NCI-H69 (cell line): Measurements from ENCODE around the gene ACTR3C.
A peak's percentile ranks its signal among the peaks of the same experiment; 100 is the strongest.
"Not testable (repeated sequence)": the region's sequence is repeated elsewhere in the genome, so short reads cannot be mapped to it uniquely, and the experiment has no call there.

Experiments
- DNase-seq: peaks from one replicate; lab custom pipeline; 2025; lab: John Stamatoyannopoulos, UW

ACTR3C gene

DNA sequence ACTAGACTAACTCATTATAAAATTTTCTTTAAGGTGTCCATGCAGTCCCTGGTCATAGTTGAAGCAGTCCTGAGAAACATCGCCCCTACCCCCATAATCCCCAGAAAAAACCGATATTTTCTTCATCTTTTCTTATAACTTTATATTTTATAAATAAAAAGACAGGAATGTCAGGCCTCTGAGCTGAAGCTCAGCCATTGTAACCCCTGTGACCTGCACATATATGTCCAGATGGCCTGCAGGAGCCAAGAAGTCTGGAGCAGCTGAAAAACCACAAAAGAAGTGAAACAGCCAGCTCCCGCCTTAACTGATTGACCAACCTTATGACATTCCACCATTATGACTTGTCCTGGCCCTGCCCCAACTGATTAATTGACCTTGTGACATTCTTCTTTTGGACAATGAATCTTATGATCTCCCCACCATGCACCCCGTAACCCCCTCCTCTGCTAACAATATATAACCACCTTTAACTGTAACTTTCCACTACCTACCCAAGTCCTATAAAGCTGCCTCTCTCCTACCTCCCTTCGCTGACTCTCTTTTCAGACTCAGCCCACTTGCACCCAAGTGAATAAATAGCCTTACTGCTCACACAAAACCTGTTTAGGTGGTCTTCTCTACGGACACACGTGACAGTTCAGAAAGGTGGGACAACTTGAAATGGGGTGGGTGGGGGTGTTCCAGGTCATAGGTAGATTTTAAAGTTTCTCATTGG, 10.5 kb downstream of the ACTR3C start:
- DNase-seq = not testable (repeated sequence)

DNA sequence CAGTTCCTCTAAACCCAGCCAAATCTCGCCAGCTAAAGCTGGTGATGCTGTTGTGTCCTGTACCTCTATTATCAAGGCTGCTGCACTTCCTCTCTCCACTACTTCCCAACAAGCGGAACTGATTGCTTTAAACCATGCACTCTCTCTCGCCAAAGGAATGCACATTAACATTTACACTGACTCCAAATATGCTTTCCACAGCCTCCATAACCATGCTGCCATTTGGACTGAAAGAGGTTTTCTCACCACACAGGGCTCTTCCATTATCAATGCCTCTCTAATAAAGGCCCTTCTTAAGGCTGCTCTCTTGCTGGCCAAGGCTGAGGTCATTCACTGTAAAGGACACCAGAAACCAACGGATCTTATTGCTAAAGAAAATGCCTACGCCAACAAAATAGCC, 11.6 kb downstream of the ACTR3C start:
- no peak for DNase-seq

DNA sequence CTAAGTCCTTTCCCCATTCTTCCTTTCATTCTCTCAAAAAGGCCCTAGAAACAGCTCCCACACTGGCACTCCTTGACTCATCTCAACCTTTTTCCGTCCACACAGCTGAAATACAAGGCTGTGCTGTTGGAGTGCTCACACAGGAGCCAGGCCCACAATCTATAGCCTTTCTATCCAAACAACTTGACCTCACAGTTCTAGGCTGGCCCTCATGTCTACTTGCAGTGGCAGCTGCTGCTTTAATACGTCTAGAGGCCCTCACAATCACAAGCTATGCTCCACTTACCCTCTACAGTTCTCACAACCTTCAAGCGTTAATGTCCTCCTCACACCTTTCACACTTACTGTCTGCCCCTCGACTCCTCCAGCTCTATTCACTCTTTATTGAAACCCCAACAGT, 12.2 kb downstream of the ACTR3C start:
- no peak for DNase-seq

DNA sequence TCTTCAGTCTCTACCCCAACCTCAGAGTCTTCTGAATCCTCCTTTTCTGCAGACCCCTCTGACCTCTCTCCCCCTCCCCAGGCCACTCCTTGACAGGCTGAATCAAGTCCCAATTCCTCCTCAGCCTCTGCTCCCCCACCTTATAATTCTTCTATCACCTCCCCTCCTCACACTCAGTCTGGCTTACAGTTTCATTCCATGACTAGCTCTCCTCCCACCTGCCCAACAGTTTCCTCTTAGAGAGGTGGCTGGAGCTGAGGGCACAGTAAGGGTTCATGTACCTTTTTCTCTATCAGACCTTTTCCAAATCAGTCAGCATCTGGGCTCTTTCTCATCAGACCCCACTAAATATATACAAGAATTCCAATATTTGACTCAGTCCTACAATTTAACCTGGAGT, 14.8 kb downstream of the ACTR3C start:
- no peak for DNase-seq

DNA sequence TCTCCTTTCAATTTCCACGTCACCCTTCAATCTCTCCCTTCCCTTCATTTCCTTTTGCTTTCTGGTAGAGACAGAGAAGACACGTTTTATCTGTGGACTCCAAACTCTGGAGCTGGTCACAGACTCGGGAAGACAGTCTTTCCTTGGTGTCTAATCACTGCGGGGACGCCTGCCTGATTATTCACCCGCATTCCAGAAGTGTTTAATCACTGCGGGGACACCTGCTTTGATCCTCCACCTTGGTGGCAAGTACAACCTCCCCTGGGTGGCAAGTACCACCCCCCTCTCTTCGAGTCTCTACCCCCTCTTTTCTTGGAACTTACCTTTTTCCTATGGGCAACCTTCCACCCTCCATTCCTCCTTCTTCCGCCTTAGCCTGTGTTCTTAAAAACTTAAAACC, 15.4 kb downstream of the ACTR3C start:
- DNase-seq = no peak

DNA sequence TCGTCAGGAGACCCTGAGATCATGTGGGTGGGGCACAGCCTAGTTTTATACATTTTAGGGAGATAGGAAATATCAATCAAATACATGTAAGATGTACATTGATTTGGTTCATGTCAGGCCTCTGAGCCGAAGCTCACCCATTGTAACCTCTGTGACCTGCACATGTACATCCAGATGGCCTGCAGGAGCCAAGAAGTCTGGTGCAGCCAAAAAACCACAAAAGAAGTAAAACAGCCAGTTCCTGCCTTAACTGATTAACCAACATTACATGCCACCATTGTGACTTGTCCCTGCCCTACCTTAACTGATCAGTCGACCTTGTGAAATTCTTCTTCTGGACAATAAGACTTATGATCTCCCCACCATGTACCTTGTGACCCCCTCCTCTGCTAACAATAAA, 16.2 kb downstream of the ACTR3C start:
- no peak for DNase-seq

DNA sequence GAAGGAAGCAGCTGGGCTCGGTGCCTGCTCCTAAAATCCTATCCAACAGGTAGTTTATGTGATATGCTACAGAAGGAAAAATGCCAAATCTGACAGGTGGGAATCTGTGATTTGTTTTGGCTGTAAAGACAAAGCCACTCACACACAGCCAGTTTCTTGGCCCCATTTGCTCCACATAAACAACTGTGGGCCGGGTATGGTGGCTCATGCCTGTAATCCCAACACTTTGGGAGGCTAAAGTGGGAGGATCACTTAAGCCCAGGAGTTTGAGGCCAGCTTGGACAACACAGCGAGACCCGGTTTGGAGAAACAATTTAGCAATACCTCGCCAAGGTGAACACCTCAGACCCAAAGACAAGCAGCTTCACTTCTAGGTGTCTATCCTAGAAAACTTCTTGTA, 17.0 kb downstream of the ACTR3C start:
- not testable (repeated sequence) for DNase-seq

DNA sequence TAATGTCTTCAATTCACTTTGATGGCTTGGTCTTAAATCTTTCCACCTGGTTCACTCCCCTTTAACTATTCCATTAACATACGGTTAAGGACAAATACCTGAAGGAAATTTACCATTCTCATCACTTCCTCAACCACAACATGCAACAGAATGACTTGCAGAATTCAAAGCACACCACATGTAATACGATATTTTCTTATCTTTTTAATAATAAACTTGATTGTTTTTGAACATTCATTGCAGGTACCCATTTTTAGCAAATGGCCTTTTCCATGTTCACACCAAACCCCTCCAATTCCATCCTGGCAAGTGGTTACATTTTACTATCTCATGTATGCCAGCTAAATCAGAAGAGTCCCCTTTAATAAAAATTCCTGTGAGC, 17.5 kb downstream of the ACTR3C start:
- DNase-seq = not testable (repeated sequence)

DNA sequence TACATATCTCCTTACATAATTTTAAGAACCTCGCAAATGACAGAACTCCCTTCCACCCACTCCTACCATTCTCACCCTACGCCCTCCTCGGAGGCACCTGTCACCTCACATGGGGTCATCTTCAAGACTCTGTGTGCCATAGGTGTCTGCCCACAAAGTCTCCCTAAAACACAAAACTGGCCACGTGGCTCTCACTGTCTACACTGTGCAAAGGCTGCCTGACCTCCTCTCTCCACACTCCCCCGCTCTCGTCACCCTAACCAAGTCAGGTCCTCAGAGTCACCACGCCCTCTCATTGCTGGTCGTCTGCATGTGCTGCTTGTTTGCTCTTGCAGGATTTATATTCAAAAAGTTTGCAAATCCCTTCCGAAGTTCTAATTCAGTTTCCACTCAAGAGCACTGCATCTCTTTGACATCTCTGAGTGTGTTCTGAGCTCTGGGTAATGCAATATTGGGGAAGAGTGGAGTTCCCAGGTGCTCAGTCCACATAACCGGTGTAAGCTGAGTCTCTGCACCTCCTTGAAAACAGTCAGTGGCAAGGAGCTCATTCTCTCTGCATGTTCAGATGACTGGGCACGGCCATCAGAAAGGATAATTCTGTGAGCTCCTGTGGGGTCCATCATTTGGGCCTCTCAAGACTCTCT, 18.0 kb downstream of the ACTR3C start:
- DNase-seq = not testable (repeated sequence)

DNA sequence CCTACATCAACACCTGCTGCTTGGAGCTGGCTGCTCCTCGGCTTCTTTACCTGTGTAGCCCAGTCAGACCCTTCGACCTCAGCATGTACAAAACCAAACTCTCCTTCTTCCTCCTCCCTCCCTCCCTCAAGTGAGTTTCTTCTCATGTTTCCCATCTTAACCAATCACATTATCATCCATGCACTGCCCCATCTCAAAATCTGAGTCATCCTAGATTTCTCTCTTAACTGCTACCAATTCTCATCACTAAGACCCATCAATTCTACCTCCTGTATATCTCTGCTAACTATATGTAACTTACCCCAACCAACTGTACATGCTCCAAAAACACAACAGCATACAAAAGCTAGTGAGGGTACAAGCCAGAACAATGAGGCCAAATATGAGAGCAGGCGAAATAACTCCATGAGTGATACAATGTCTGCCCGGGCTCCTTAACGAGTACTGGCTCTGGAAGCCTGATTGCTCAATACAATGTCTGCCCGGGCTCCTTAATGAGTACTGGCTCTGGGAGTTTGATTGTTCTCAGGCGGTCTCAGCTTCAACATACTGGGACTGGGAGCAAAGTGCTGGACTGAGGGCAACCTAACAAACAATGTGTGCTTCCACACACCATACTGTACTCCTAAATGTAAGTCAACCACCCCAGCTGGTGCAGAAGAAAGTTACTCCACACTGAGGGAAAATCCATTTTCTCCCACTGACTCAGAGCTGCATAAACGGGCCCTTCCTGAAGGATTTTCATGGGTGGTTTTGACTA, 18.7 kb downstream of the ACTR3C start:
- not testable (repeated sequence) for DNase-seq

DNA sequence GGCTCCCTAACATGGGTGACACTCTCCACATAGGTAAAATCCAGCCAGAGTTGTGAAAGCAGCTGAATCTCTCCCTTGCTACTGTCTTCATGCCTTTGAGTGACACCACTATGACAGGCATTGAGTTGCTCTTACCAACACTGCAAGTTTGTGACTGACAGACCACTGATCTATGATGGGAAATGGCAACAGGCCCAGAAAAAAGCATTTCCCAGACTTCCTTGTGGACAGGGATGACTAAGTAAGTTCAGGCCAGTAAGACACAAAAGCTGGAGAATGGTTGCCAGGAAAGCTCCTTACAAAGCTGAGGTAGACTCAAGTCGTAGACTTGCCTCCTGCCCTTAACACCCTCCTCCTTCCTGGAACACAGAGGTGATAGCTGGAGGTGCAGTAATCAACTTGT, 20.4 kb downstream of the ACTR3C start:
- DNase-seq = not testable (repeated sequence)

DNA sequence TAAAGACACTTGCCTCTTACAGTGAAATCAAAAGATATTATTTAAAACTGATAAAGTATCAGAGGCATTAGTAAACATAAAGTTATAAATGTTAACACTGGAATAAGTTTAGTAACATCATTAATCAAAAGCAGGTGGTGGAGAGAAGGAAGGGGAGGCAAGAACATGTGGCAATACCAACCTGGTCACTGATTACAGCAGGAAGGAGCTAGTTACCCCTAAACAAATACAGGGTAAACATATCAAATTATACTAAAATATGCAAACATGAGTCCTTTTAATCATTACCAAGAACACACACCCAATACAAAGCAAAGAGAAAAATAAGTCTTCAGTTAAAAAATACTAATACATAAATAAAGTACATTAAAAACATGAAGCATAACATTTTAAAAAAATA, 25.4 kb downstream of the ACTR3C start:
- DNase-seq = not testable (repeated sequence)

DNA sequence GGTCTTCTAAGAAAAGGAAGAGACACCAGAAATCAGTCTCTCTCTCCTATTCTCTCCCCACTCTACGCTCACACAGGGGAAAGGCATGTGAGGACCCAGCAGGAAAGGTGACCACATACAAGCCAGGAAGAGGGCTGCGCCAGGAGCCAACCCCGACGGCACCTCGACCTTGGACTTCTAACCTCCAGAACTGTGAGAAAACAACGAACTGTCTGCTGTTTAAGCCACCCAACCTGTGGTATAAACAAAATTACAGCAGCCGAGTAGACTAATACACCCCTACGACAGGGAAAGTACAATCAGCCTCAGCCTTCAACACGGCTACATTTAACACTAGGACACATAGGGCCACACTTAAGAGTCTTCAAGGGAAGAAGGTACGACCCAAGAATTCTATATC, 26.5 kb downstream of the ACTR3C start:
- not testable (repeated sequence) for DNase-seq

DNA sequence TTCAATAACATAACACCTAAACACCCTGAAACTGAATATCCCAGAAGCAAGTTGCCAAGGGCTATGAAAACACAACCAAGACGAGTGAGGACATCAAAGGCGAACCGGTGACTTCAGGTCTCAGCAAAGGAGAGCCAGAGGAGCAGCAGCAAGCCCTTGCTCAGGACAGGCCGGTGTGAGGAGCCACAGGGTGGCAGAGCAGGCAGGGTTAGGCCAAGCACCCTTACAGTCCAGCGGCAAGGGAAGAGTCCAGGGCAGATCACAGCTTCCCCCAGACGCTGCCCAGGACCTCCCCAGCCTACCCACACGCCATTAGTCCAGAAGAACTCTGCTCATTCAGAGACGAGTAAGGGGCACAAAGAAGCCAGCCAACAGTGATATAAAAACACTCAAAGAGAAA, 27.7 kb downstream of the ACTR3C start:
- DNase-seq = not testable (repeated sequence)

DNA sequence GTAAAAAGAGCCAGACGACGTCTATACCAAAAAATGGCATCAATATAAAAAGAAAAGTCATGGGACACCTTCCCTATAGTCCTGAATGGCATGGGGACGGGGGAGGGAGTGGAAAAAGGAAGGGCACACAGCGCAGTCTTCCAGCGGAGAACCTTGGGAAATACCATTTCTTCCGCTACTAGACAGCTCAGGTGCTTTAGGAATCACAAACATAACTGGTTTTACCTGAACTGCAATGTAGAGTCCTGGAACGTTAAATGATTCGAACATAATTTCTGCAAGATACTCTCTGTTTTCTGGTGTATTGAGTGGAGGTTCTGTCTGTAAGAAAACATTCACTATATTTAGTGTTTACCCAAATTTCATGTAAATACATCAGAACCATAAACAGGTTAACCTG, 28.3 kb downstream of the ACTR3C start:
- DNase-seq = not testable (repeated sequence)

DNA sequence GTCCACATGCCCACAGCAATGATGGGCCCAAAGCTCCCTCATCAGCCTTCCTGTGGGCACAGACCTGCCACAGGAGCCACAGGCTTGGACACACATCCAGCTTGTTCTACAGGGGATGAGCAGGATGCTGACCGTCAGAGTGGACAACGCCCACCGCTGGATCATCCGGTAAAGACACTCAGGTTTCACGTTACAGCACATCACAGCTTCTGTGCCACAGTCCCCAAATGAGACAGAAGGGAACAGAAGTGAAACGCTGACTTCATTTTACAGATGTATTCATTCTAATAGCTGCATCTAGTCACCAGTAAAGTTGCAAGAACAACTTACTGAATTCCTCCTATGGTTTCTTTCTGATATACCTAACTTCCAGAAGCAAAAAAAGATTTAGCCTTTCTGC, 33.0 kb downstream of the ACTR3C start:
- DNase-seq = not testable (repeated sequence)

DNA sequence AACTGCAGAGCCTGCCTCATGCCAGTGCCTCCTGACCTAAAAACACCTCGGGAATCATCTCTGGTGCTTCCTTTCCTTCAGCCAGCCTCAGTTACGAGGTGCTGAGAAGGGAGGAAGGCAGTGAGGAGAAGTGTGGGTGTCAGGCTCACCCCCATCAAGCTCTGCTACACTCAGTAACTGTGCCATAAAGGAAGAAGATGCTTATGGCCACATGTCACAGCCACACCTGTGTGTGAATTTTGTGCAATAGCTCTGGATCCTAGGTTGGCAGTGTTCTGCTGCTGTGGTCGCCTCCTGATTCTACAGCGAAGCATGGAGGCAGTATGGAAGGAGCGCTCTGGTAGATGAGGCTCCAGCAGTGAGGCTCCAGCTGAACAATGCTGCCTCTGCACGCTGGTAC, 34.5 kb downstream of the ACTR3C start:
- DNase-seq = not testable (repeated sequence)

DNA sequence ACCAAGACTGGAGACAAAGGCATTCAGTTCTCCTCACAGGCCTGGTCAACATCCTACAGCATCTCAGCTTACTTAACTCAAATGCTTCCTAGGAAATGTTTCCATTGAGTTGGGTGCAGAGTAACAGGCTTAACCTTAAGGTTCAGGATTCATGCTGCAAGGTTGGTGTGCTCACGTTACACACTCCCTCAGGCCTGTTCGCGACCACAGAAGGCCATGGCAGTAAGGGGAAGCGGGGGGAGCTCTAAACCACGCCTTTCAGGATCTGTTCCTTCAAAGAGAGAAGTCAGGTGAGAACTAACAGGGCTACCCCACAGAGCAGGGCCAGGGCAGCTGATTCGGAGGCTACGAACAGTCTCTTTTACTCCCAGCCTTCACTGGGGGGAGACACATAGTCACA, 35.5 kb downstream of the ACTR3C start:
- DNase-seq = not testable (repeated sequence)

DNA sequence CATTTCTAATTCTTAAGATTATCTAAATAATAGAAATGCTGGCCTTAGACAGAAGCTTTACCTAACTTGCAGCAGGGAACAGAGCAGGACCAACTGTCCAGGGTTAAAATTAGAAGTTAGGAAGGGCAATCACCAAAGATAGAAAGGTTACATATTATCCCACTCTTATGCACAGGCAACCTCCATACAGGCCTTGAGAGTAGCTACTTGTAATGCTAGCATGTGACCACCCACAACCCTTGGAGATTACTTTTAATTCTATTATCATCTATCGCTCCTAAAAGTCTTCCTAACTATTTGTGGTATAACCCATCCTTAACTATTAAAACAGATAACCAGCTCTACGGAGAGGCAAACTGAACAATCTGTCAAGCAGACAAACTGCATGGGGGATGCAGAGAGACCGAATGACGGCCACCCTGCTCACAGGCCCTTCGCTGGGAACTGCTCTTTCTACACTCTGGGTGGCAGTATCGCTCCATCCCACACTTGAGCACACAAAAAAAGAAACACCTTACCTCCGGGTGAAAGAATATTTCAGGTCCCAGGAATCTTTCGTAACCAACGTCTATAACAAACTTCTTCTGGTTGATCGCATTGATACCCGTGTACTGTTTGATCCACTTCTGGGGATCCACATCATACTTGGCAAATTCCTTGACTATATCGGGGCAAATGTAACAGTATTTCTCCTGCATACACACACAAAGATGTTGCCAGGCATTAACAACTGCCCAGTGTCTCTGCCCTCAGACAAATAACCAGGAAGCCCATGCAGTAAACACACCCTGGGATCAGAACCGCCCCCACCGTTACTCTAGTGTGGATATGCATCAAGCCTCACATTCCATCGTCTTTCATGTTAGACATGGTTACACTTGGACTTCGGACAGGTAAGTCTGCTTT, 37.2 kb downstream of the ACTR3C start:
- peak; percentile 61 for DNase-seq

DNA sequence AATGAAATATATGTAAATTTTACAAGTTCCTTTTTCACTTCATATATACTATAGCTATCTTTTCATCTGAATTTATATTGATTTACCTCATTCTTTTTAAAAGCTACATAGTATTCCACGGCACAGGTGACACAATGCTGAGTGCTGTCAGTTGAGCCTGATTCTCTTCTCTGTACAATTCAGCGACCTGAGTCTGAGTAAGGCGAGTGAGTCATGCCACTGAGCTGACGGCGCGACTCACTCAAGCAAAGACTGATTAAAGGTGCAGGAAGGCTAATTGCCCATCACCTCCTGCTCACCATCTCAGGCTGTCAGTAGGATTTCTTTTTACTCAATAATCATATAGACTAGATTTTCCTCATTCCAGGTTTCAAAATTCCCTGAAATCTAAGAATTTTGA, 39.7 kb downstream of the ACTR3C start:
- not testable (repeated sequence) for DNase-seq

DNA sequence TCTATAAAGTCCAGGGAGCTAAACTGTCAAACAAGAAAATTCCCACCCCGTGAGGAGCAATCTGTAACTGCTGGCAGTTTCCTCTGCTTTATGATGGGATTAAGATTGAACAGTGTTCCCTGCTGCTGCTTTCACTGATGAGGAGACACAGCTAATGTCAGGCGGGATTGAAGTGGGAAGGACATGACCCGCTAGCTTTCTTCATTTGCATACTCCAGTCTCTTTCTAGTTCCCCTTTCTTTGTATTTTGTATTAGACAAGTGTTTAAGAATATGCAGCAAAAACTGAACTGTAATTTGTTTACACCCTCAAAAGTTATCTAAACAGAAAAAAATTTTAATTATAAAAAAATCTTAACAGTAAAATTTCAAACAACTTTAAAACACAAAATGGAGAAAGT, 40.2 kb downstream of the ACTR3C start:
- not testable (repeated sequence) for DNase-seq
